Stimulated activated CD4-positive, alpha-beta T cell treated with anti-CD3 and anti-CD28 coated beads, Interleukin-4, amount 100 ng/mL, for 24 hours (primary cell): ENCODE data around the gene FUCA1.
"Not testable (repeated sequence)": the region's sequence is repeated elsewhere in the genome, so short reads cannot be mapped to it uniquely, and the experiment has no call there.

ENCODE experiments used
- DNase-seq: peaks from one replicate; pipeline ENCODE4 v3.0.0-alpha.2; 2020

FUCA1 gene

GRCh38 chr1:23834156-23834555 is 33.9 kb downstream of the FUCA1 start:
- DNase-seq: not testable (repeated sequence)

GRCh38 chr1:23827717-23828116 is 40.4 kb downstream of the FUCA1 start:
- no peak for DNase-seq

GRCh38 chr1:23826590-23826989 is 41.5 kb downstream of the FUCA1 start:
- DNase-seq: not testable (repeated sequence)

- no peak for DNase-seq
These were observed 42.1 kb downstream of the FUCA1 start for GRCh38 chr1:23825762-23826522.

GRCh38 chr1:23825076-23825761 is 42.9 kb downstream of the FUCA1 start, which contains the start of gene HMGCL:
Gene HMGCL (minus strand): TSS chr1:23825429. CDS start chr1:23825415, 14 bp downstream.
- DNase-seq: peak; percentile 90

- DNase-seq: no peak
These were observed 43.4 kb downstream of the FUCA1 start for GRCh38 chr1:23824711-23825075.

- DNase-seq: no peak
These were observed 44.3 kb downstream of the FUCA1 start for GRCh38 chr1:23823767-23824166.

GRCh38 chr1:23817633-23818032 is 50.5 kb downstream of the FUCA1 start:
- DNase-seq: no peak

GRCh38 chr1:23816906-23817305 is 51.2 kb downstream of the FUCA1 start:
- no peak for DNase-seq

GRCh38 chr1:23816361-23816760 is 51.7 kb downstream of the FUCA1 start:
- no peak for DNase-seq

- DNase-seq: no peak
These were observed 54.1 kb downstream of the FUCA1 start for GRCh38 chr1:23814016-23814415.

GRCh38 chr1:23810818-23811540 is 57.1 kb downstream of the FUCA1 start:
- peak; percentile 62 for DNase-seq

- peak; percentile 85 for DNase-seq
These were observed 58.3 kb downstream of the FUCA1 start for GRCh38 chr1:23809751-23810171.

GRCh38 chr1:23807453-23807852 is 60.6 kb downstream of the FUCA1 start:
- no peak for DNase-seq

- DNase-seq: no peak
These were observed 61.8 kb downstream of the FUCA1 start for GRCh38 chr1:23806280-23806679.

GRCh38 chr1:23805025-23805424 is 63.1 kb downstream of the FUCA1 start:
- DNase-seq: no peak

GRCh38 chr1:23804183-23804835 is 63.8 kb downstream of the FUCA1 start:
- DNase-seq: no peak

- no peak for DNase-seq
These were observed 64.4 kb downstream of the FUCA1 start for GRCh38 chr1:23803674-23804073.

- DNase-seq: not testable (repeated sequence)
These were observed 65.2 kb downstream of the FUCA1 start for GRCh38 chr1:23802809-23803342.

- DNase-seq: no peak
These were observed 66.2 kb downstream of the FUCA1 start for GRCh38 chr1:23801876-23802275.

GRCh38 chr1:23801338-23801748 is 66.7 kb downstream of the FUCA1 start:
- DNase-seq: no peak

- peak; percentile 97 for DNase-seq
These were observed 67.4 kb downstream of the FUCA1 start, which contains the start of gene GALE for GRCh38 chr1:23800400-23801337. Gene GALE (minus strand): TSS chr1:23800754. CDS start chr1:23799007, 1,747 bp downstream.
